WI38 (cell line): ENCODE results near the gene ERN2.
"Not testable (repeated sequence)": the region's sequence is repeated elsewhere in the genome, so short reads cannot be mapped to it uniquely, and the experiment has no call there.

ENCODE experiments used
- H3K4me3 ChIP-seq: 2 replicates; pipeline ENCODE4 v1.5.1; 2011; ENCODE audit warnings: low read depth, mild to moderate bottlenecking, control low read depth, low read length
- TF ChIP-seq, protein P1 (sequence below): IDR thresholded peaks from 2 replicates; pipeline ENCODE4 v1.5.1; 2012; ENCODE audit warnings: low read depth, mild to moderate bottlenecking, control low read depth, low read length

The ERN2 gene

DNA sequence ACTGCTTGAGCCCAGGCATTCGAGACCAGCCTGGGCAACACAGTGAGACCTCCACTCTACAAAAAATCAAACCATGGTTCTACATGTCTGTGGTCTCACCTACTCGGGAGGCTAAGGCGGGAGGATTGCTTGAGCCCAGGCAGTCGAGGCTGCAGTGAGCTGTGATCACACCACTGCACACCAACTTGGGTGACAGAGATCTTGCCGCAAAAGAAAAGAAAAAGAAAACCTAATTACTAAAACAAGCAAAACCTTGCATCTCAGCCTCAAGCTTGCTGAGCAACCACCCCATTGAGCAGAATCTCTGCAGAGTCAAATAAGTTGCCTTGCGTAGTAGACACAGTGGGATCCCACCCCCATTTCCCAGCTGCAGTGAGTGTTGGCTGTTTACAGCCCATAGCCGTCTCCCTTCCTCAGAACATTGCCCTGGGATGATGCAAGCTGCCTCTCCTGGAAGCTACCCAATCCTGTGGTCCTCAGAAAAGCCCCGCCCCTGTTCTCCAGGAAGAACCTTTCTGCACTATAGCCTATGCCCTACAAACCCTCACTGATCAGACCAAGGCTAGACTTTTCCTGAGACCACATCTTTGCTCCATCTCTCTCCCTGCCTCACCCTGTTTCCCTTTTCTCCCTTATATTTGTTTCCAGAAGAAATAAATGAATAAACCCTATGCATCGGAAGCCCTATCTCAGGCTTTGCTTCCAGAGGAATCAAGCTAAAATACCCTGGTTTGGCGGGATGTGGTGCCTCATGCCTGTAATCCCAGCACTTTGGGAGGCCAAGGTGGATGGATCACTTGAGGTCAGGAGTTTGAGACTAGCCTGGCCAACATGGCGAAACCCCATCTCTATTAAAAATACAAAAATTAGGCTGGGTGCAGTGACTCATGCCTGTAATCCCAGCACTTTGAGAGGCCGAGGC, 16.7 kb upstream of the ERN2 start:
- TF ChIP-seq, protein P1, sequence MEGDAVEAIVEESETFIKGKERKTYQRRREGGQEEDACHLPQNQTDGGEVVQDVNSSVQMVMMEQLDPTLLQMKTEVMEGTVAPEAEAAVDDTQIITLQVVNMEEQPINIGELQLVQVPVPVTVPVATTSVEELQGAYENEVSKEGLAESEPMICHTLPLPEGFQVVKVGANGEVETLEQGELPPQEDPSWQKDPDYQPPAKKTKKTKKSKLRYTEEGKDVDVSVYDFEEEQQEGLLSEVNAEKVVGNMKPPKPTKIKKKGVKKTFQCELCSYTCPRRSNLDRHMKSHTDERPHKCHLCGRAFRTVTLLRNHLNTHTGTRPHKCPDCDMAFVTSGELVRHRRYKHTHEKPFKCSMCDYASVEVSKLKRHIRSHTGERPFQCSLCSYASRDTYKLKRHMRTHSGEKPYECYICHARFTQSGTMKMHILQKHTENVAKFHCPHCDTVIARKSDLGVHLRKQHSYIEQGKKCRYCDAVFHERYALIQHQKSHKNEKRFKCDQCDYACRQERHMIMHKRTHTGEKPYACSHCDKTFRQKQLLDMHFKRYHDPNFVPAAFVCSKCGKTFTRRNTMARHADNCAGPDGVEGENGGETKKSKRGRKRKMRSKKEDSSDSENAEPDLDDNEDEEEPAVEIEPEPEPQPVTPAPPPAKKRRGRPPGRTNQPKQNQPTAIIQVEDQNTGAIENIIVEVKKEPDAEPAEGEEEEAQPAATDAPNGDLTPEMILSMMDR = no peak
- no peak overlapping the region for H3K4me3 ChIP-seq

GRCh38 chr16:23728112-23728477, 15.1 kb upstream of the ERN2 start:
- no peak overlapping the region for H3K4me3 ChIP-seq
- TF ChIP-seq, protein P1 = no peak; the same call in 1 of the 2 replicates

DNA sequence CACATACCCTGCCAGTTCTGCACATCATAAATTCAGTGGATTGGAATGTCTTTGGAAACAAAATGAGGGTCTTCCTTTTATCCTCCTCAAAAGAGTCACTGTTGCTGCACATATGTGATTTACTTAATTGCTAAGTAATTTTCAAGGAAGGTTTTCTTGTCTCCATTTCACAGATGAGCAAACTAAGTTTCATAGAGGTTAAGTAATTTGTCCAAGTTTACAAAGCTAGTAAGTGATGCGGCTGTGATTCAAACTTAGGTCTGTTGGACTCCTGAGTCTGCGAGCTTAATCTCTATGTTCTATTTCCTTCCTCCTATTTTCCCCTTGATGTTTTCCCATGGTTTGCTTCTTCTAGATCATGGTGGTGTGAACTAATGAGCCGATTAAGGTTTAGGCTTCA, 13.7 kb upstream of the ERN2 start:
- TF ChIP-seq, protein P1 = no peak
- no peak overlapping the region for H3K4me3 ChIP-seq

GRCh38 chr16:23724785-23725131, 11.7 kb upstream of the ERN2 start:
- TF ChIP-seq, protein P1 = no peak
- no peak overlapping the region for H3K4me3 ChIP-seq

DNA sequence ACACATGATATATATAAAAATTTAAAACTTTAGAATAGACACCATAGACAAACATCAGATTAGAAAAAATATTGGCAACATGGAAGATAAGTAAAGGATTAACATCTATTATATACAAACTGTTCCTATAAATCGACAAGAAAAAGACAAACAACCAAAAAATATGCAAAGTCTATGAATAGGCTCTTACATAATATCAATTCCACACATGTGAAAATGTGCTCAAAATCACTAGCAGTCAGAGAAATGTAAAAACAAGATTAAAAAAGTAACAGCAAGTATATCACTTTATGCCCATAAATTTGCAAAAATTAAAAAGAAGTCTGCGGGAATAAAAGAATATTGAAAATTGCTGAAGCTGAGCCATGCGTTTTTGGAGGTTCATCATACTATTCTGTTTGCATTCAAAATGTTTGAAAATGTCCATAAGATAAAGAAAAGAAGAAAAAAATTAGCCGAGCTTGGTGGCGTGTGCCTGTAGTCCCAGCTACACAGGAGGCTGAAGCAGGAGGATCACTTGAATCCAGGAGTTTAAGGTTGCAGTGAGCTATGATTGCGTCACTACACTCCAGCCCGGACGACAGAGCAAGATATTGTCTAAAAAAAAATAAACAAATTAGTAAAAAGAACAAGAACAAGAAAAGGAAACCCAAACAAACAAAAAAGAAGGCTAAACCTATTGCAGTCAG, 11.2 kb upstream of the ERN2 start:
- TF ChIP-seq, protein P1 = no peak
- H3K4me3 ChIP-seq = no peak overlapping the region

- H3K4me3 ChIP-seq = not testable (repeated sequence)
Observed at GRCh38 chr16:23722613-23723240, 9.7 kb upstream of the ERN2 start.

- TF ChIP-seq, protein P1 = no peak
- H3K4me3 ChIP-seq = no peak overlapping the region
Observed at GRCh38 chr16:23716484-23716883, 3.5 kb upstream of the ERN2 start.
